Activated CD4-positive, alpha-beta memory T cell treated with anti-CD3 and anti-CD28 coated beads, Interleukin-2, amount 10 ng/mL, durations not matched to agents 7 days and 5 days (primary cell): ENCODE data around the gene UBE2E1. TPM values are rescaled to one million over a fixed set of nuclear protein-coding genes. Genes with fewer than 3 reads are reported as not detected.
"Not testable (repeated sequence)": the region's sequence is repeated elsewhere in the genome, so short reads cannot be mapped to it uniquely, and the experiment has no call there.

Experiments used
- CTCF ChIA-PET: fragments of 350-600 bp; sonication (Branson Sonifier 250); formaldehyde crosslinking; loops from one replicate; lab custom pipeline; 2021; ENCODE audit warnings: antibody characterized with exemption, inconsistent platforms; lab: Charles Lee
- POLR2A ChIA-PET: fragments of 350-600 bp; sonication (Branson Sonifier 250); formaldehyde crosslinking; loops from one replicate; lab custom pipeline; 2021; ENCODE audit warnings: antibody characterized with exemption; lab: Charles Lee
- DNase-seq: peaks from one replicate; pipeline ENCODE4 v3.0.0-alpha.2; 2020
- H3K27ac Mint-ChIP-seq: one replicate; pipeline ENCODE4 v1.8.0; 2021; ENCODE audit warnings: mild to moderate bottlenecking, mixed read lengths
- H3K27me3 Mint-ChIP-seq: one replicate; pipeline ENCODE4 v1.8.0; 2021; ENCODE audit warnings: mixed read lengths
- H3K36me3 Mint-ChIP-seq: one replicate; pipeline ENCODE4 v1.8.0; 2021; ENCODE audit warnings: low read depth, mixed read lengths
- H3K4me1 Mint-ChIP-seq: one replicate; pipeline ENCODE4 v1.8.0; 2021; ENCODE audit warnings: mixed read lengths
- H3K4me3 Mint-ChIP-seq: one replicate; pipeline ENCODE4 v1.8.0; 2021; ENCODE audit warnings: mild to moderate bottlenecking, mixed read lengths
- H3K9me3 Mint-ChIP-seq: one replicate; pipeline ENCODE4 v1.8.0; 2021; ENCODE audit warnings: mixed read lengths
- total RNA-seq, 2 experiments: library from RNA; stranded (reverse); gene quantifications; one replicate each; pipeline ENCODE4 v1.2.3, GENCODE V29; 2021

Gene UBE2E1
- total RNA-seq, 2 experiments from 2014 or later: 64.0 to 72.8 TPM

- CTCF ChIA-PET: interaction anchor here (1.5 kb wide), 1 partner anchor 12 kb away, joined by 3 read pairs; no protein-coding TSS in a partner anchor
- Mint-ChIP-seq H3K4me3 (no peak overlapping the region), H3K9me3 (no peaks in the 10 kb centered on the region), H3K27me3 (peaks cover 5% of the 10 kb centered on the region), H3K4me1 (peaks cover 31% of the 10 kb centered on the region), H3K36me3 (peaks cover 21% of the 10 kb centered on the region), H3K27ac (no peak overlapping the region)
- no peak for DNase-seq
- POLR2A ChIA-PET: no interaction called here
These were observed 107.4 kb downstream of the UBE2E1 start for GRCh38 chr3:23913182-23913581.

- Mint-ChIP-seq H3K27me3 (peaks cover 5% of the 10 kb centered on the region), H3K4me3 (no peak overlapping the region), H3K36me3 (peaks cover 30% of the 10 kb centered on the region), H3K27ac (no peak overlapping the region), H3K9me3 (no peaks in the 10 kb centered on the region), H3K4me1 (peaks cover 40% of the 10 kb centered on the region)
- ChIA-PET CTCF (interaction anchor here (1.5 kb wide), 1 partner anchor 11 kb away, joined by 3 read pairs; no protein-coding TSS in a partner anchor), POLR2A (no interaction called here)
- no peak for DNase-seq
These were observed 108.4 kb downstream of the UBE2E1 start for GRCh38 chr3:23913873-23914743.

- Mint-ChIP-seq H3K9me3 (no peaks in the 10 kb centered on the region), H3K4me3 (peak overlapping the region; percentile 98), H3K4me1 (peaks cover 55% of the 10 kb centered on the region), H3K27ac (no peak overlapping the region), H3K36me3 (peaks cover 42% of the 10 kb centered on the region), H3K27me3 (peaks cover 5% of the 10 kb centered on the region)
- CTCF ChIA-PET: interaction anchor here (0.6 to 3.3 kb wide), 4 partner anchors 8 to 29 kb away, joined by 3 to 13 read pairs (median 6); no protein-coding TSS in a partner anchor
- POLR2A ChIA-PET: interaction anchor here (1.2 to 4.7 kb wide), 11 partner anchors 7 to 176 kb away, joined by 3 to 99 read pairs (median 8); no protein-coding TSS in a partner anchor
- no peak for DNase-seq
These were observed 109.9 kb downstream of the UBE2E1 start for GRCh38 chr3:23915537-23916108.

- H3K36me3 Mint-ChIP-seq: peaks cover 47% of the 10 kb centered on the region
- peak overlapping the region; percentile 93 for H3K27ac Mint-ChIP-seq
- DNase-seq: no peak
- peaks cover 5% of the 10 kb centered on the region for H3K27me3 Mint-ChIP-seq
- CTCF ChIA-PET: interaction anchor here (0.6 to 3.3 kb wide), 9 partner anchors 9 to 34 kb away, joined by 3 to 13 read pairs (median 5); no protein-coding TSS in a partner anchor
- POLR2A ChIA-PET: interaction anchor here (0.6 to 4.7 kb wide), 33 partner anchors 8 to 1873 kb away, joined by 3 to 99 read pairs (median 5); partner anchors contain the start of genes NGLY1 and OXSM
- peaks cover 55% of the 10 kb centered on the region for H3K4me1 Mint-ChIP-seq
- H3K9me3 Mint-ChIP-seq: no peaks in the 10 kb centered on the region
- peak overlapping the region; percentile 98 for H3K4me3 Mint-ChIP-seq
These were observed 110.6 kb downstream of the UBE2E1 start for GRCh38 chr3:23916152-23916885.

GRCh38 chr3:23916886-23917678, 111.3 kb downstream of the UBE2E1 start, which contains the start of the genes NKIRAS1 and RPL15:
Gene NKIRAS1 (minus strand): TSS chr3:23916990. CDS start chr3:23910904, 6,086 bp downstream.
Gene RPL15 (plus strand): TSS chr3:23917132. CDS start chr3:23917860, 728 bp downstream.
- peak within 1 kb of the TSS; percentile 98 for H3K4me3 Mint-ChIP-seq
- peaks cover 5% of the 10 kb centered on the region for H3K27me3 Mint-ChIP-seq
- DNase-seq: peak; percentile 97
- peaks cover 49% of the 10 kb centered on the region for H3K36me3 Mint-ChIP-seq
- peaks cover 55% of the 10 kb centered on the region for H3K4me1 Mint-ChIP-seq
- CTCF ChIA-PET: interaction anchor here (0.9 to 3.3 kb wide), 8 partner anchors 10 to 33 kb away, joined by 3 to 13 read pairs (median 5); no protein-coding TSS in a partner anchor
- POLR2A ChIA-PET: interaction anchor here (0.6 to 4.7 kb wide), 37 partner anchors 8 to 1873 kb away, joined by 3 to 99 read pairs (median 4); partner anchors contain the start of genes NGLY1 and OXSM
- peak within 1 kb of the TSS; percentile 93 for H3K27ac Mint-ChIP-seq
- no peaks in the 10 kb centered on the region for H3K9me3 Mint-ChIP-seq

- CTCF ChIA-PET: interaction anchor here (1.2 to 3.3 kb wide), 5 partner anchors 10 to 33 kb away, joined by 4 to 13 read pairs (median 5); no protein-coding TSS in a partner anchor
- Mint-ChIP-seq H3K36me3 (peaks cover 49% of the 10 kb centered on the region), H3K4me1 (peaks cover 53% of the 10 kb centered on the region), H3K27ac (peak overlapping the region; percentile 93), H3K4me3 (peak overlapping the region; percentile 98)
- H3K9me3 Mint-ChIP-seq, DNase-seq, H3K27me3 Mint-ChIP-seq: not testable (repeated sequence)
- POLR2A ChIA-PET: interaction anchor here (0.6 to 4.7 kb wide), 25 partner anchors 8 to 1872 kb away, joined by 3 to 99 read pairs (median 6); partner anchors contain the start of gene OXSM
These were observed 112.0 kb downstream of the UBE2E1 start for GRCh38 chr3:23917679-23918303.

GRCh38 chr3:23918331-23918730, 112.6 kb downstream of the UBE2E1 start:
- H3K27me3 Mint-ChIP-seq, H3K9me3 Mint-ChIP-seq, DNase-seq: not testable (repeated sequence)
- H3K27ac Mint-ChIP-seq: peak overlapping the region; percentile 93
- ChIA-PET POLR2A (interaction anchor here (0.8 to 4.7 kb wide), 11 partner anchors 7 to 109 kb away, joined by 3 to 99 read pairs (median 15); no protein-coding TSS in a partner anchor), CTCF (interaction anchor here (3.3 kb wide), 1 partner anchor 26 kb away, joined by 13 read pairs; no protein-coding TSS in a partner anchor)
- peaks cover 51% of the 10 kb centered on the region for H3K36me3 Mint-ChIP-seq
- peak overlapping the region; percentile 98 for H3K4me3 Mint-ChIP-seq
- H3K4me1 Mint-ChIP-seq: peaks cover 53% of the 10 kb centered on the region

- H3K9me3 Mint-ChIP-seq: no peaks in the 10 kb centered on the region
- peaks cover 51% of the 10 kb centered on the region for H3K36me3 Mint-ChIP-seq
- peak overlapping the region; percentile 10 for H3K4me3 Mint-ChIP-seq
- peaks cover 5% of the 10 kb centered on the region for H3K27me3 Mint-ChIP-seq
- POLR2A ChIA-PET: interaction anchor here (1.2 to 4.7 kb wide), 2 partner anchors 29 to 110 kb away, joined by 5 to 99 read pairs; no protein-coding TSS in a partner anchor
- peaks cover 48% of the 10 kb centered on the region for H3K4me1 Mint-ChIP-seq
- CTCF ChIA-PET: no interaction called here
- H3K27ac Mint-ChIP-seq: no peak overlapping the region
- no peak for DNase-seq
These were observed 113.9 kb downstream of the UBE2E1 start for GRCh38 chr3:23919628-23920027.

- no peak for DNase-seq
- H3K4me3 Mint-ChIP-seq: peak overlapping the region; percentile 10
- POLR2A ChIA-PET: interaction anchor here (1.2 to 4.7 kb wide), 2 partner anchors 29 to 110 kb away, joined by 5 to 99 read pairs; no protein-coding TSS in a partner anchor
- H3K4me1 Mint-ChIP-seq: peaks cover 46% of the 10 kb centered on the region
- no peaks in the 10 kb centered on the region for H3K9me3 Mint-ChIP-seq
- peaks cover 51% of the 10 kb centered on the region for H3K36me3 Mint-ChIP-seq
- H3K27me3 Mint-ChIP-seq: peaks cover 5% of the 10 kb centered on the region
- peak overlapping the region; percentile 31 for H3K27ac Mint-ChIP-seq
- CTCF ChIA-PET: no interaction called here
These were observed 114.4 kb downstream of the UBE2E1 start for GRCh38 chr3:23920151-23920655.

- H3K36me3 Mint-ChIP-seq: peaks cover 47% of the 10 kb centered on the region
- ChIA-PET CTCF (interaction anchor here (0.7 to 2.1 kb wide), 2 partner anchors 32 to 1001 kb away, joined by 3 to 6 read pairs; no protein-coding TSS in a partner anchor), POLR2A (interaction anchor here (1.4 kb wide), 1 partner anchor 9 kb away, joined by 5 read pairs; no protein-coding TSS in a partner anchor)
- no peak overlapping the region for H3K4me3 Mint-ChIP-seq
- H3K4me1 Mint-ChIP-seq: peaks cover 39% of the 10 kb centered on the region
- no peak overlapping the region for H3K27ac Mint-ChIP-seq
- no peaks in the 10 kb centered on the region for H3K9me3 Mint-ChIP-seq
- H3K27me3 Mint-ChIP-seq: no peaks in the 10 kb centered on the region
- no peak for DNase-seq
These were observed 115.3 kb downstream of the UBE2E1 start for GRCh38 chr3:23921052-23921511.
